Suprapubic skin (tissue), 4 donors: ENCODE results near the gene SELE. TPM values are rescaled to one million over a fixed set of nuclear protein-coding genes. Genes with fewer than 3 reads are reported as not detected.

Source experiments
- DNase-seq, 2 donors: peaks; one replicate each; pipeline ENCODE4 v3.0.0-alpha.2; 2019; ENCODE audit warnings: low spot score in 2 of 2
- H3K27ac ChIP-seq: fragments of 200-600 bp; sonication (generic); one replicate; pipeline ENCODE4 v1.5.1; 2019
- H3K27me3 ChIP-seq: fragments of 200-600 bp; sonication (generic); one replicate; pipeline ENCODE4 v1.5.1; 2019
- H3K36me3 ChIP-seq: fragments of 200-600 bp; sonication (generic); one replicate; pipeline ENCODE4 v1.5.1; 2019
- H3K4me1 ChIP-seq: fragments of 200-600 bp; sonication (generic); one replicate; pipeline ENCODE4 v1.5.1; 2019
- H3K4me3 ChIP-seq: fragments of 200-600 bp; sonication (generic); one replicate; pipeline ENCODE4 v1.5.1; 2019; ENCODE audit warnings: mild to moderate bottlenecking
- H3K9me3 ChIP-seq: fragments of 200-600 bp; sonication (generic); one replicate; pipeline ENCODE4 v1.5.1; 2019
- CTCF ChIP-seq, 2 donors: fragments of 200-600 bp in 1 of 2; fragments of 450-650 bp in 1 of 2; sonication (generic) in 1 of 2; IDR thresholded peaks; one replicate each; pipeline ENCODE4 v1.5.1; 2016 to 2019; ENCODE audit warnings: antibody characterized with exemption in 2 of 2, mild to moderate bottlenecking in 1 of 2, moderate library complexity in 1 of 2
- EP300 ChIP-seq: sonication (generic); formaldehyde crosslinking; IDR thresholded peaks from one replicate; pipeline ENCODE4 v1.6.1; 2017; ENCODE audit warnings: antibody characterized with exemption
- POLR2A ChIP-seq, 2 donors: fragments of 450-650 bp; IDR thresholded peaks; one replicate each; pipeline ENCODE4 v1.6.1; 2017; ENCODE audit warnings: antibody characterized with exemption in 2 of 2, mild to moderate bottlenecking in 2 of 2, moderate library complexity in 2 of 2
- POLR2AphosphoS5 ChIP-seq, 3 donors: sonication (generic); formaldehyde crosslinking; IDR thresholded peaks; one replicate each; pipeline ENCODE4 v1.6.1; 2017; ENCODE audit warnings: antibody characterized with exemption in 3 of 3
- WGBS: methylation state at CpG from one replicate; pipeline ENCODE4 v1.1.5; 2018; 5-methylcytosine and 5-hydroxymethylcytosine counted together
- total RNA-seq, 4 donors: library from RNA; depleted of rRNA; stranded (reverse); fragments of >200 nt; gene quantifications; one replicate each; pipeline ENCODE4 v1.1.0, GENCODE V29; 2016

SELE gene
- total RNA-seq, 4 donors from 2014 or later: 0.32 to 3.3 (median 2.3) TPM

GRCh38 chr1:169741666-169742394 is 8.0 kb upstream of the SELE start:
- WGBS: 80% methylated on average over 6 of the region's 6 CpGs
- no peak overlapping the region for H3K27ac ChIP-seq
- DNase-seq: no peak
- H3K4me3 ChIP-seq: no peak overlapping the region
- H3K9me3 ChIP-seq: no peaks in the 10 kb centered on the region
- no peak for TF ChIP-seq POLR2A (IDR thresholded peaks at IDR 0.05)
- TF ChIP-seq POLR2AphosphoS5 (IDR thresholded peaks at IDR 0.05): no peak
- no peak for TF ChIP-seq CTCF (IDR thresholded peaks at IDR 0.05)
- TF ChIP-seq EP300: no peak
- H3K27me3 ChIP-seq: peaks cover 15% of the 10 kb centered on the region
- no peaks in the 10 kb centered on the region for H3K36me3 ChIP-seq
- peaks cover 6% of the 10 kb centered on the region for H3K4me1 ChIP-seq

- WGBS: 69% methylated on average over 5 of the region's 5 CpGs
- no peak overlapping the region for H3K4me3 ChIP-seq
- TF ChIP-seq CTCF (IDR thresholded peaks at IDR 0.05) (no peak), POLR2AphosphoS5 (IDR thresholded peaks at IDR 0.05) (no peak), EP300 (no peak), POLR2A (IDR thresholded peaks at IDR 0.05) (no peak)
- peaks cover 6% of the 10 kb centered on the region for H3K4me1 ChIP-seq
- peaks cover 18% of the 10 kb centered on the region for H3K27me3 ChIP-seq
- no peak overlapping the region for H3K27ac ChIP-seq
- H3K36me3 ChIP-seq: no peaks in the 10 kb centered on the region
- H3K9me3 ChIP-seq: no peaks in the 10 kb centered on the region
- DNase-seq: no peak
Observed at GRCh38 chr1:169739980-169740379, 6.1 kb upstream of the SELE start.

GRCh38 chr1:169731446-169731845 is 2.4 kb downstream of the SELE start:
- Histone ChIP-seq H3K4me3 (no peak overlapping the region), H3K9me3 (no peaks in the 10 kb centered on the region), H3K27ac (no peak overlapping the region), H3K4me1 (peaks cover 2% of the 10 kb centered on the region), H3K36me3 (no peaks in the 10 kb centered on the region), H3K27me3 (peaks cover 5% of the 10 kb centered on the region)
- 64% methylated on average over 4 of the region's 4 CpGs for WGBS
- no peak for TF ChIP-seq EP300
- no peak for TF ChIP-seq POLR2A (IDR thresholded peaks at IDR 0.05)
- TF ChIP-seq CTCF (IDR thresholded peaks at IDR 0.05): no peak
- no peak for TF ChIP-seq POLR2AphosphoS5 (IDR thresholded peaks at IDR 0.05)
- no peak for DNase-seq

- Histone ChIP-seq H3K36me3 (no peaks in the 10 kb centered on the region), H3K9me3 (no peaks in the 10 kb centered on the region), H3K4me1 (peaks cover 2% of the 10 kb centered on the region), H3K4me3 (no peak overlapping the region), H3K27me3 (peaks cover 5% of the 10 kb centered on the region), H3K27ac (no peak overlapping the region)
- TF ChIP-seq EP300 (no peak), POLR2A (IDR thresholded peaks at IDR 0.05) (no peak), CTCF (IDR thresholded peaks at IDR 0.05) (no peak), POLR2AphosphoS5 (IDR thresholded peaks at IDR 0.05) (no peak)
- no peak for DNase-seq
Observed at GRCh38 chr1:169729991-169730390, 3.9 kb downstream of the SELE start.

GRCh38 chr1:169727307-169727706 is 6.6 kb downstream of the SELE start:
- no peak for DNase-seq
- no peaks in the 10 kb centered on the region for H3K9me3 ChIP-seq
- TF ChIP-seq POLR2A (IDR thresholded peaks at IDR 0.05): no peak
- TF ChIP-seq CTCF (IDR thresholded peaks at IDR 0.05): no peak
- no peak for TF ChIP-seq POLR2AphosphoS5 (IDR thresholded peaks at IDR 0.05)
- no peak for TF ChIP-seq EP300
- WGBS: 87% methylated on average over 6 of the region's 6 CpGs
- H3K4me1 ChIP-seq: no peaks in the 10 kb centered on the region
- no peak overlapping the region for H3K4me3 ChIP-seq
- peaks cover 5% of the 10 kb centered on the region for H3K27me3 ChIP-seq
- H3K36me3 ChIP-seq: no peaks in the 10 kb centered on the region
- H3K27ac ChIP-seq: no peak overlapping the region
